ENCODE data around the gene MAN1B1. TPM values are rescaled to one million over a fixed set of nuclear protein-coding genes. Genes with fewer than 3 reads are reported as not detected.

The MAN1B1 gene
- total RNA-seq, 1 experiment from 2014 or later: 57.2 TPM

- POLR2A ChIA-PET: interaction anchor here (0.6 kb wide), 1 partner anchor 10 kb away, joined by 6 read pairs; no protein-coding TSS in a partner anchor
- BruUV-seq (replicated peaks): no TSS peak
- DNase-seq (ENCODE audit: low read depth, low spot score) (no peak), ATAC-seq (no peak)
- Histone ChIP-seq H3K36me3 (ENCODE audit: control insufficient read depth, insufficient read depth, low read length) (no peaks in the 10 kb centered on the region), H3K9me3 (ENCODE audit: control insufficient read depth, insufficient read depth, low read depth, low read length) (no peaks in the 10 kb centered on the region), H3K4me3 (ENCODE audit: low read depth in 2 of 2, low read length in 2 of 2) (no peak overlapping the region), H3K27ac (ENCODE audit: low read length) (no peak overlapping the region), H3K27me3 (ENCODE audit: control insufficient read depth, insufficient read depth, low read length) (no peaks in the 10 kb centered on the region), H3K4me1 (ENCODE audit: control insufficient read depth, insufficient read depth, low read length) (no peaks in the 10 kb centered on the region)
- CTCF ChIA-PET: no interaction called here
- intact Hi-C loops (cut with micrococcal nuclease; ENCODE audit: unreplicated experiment) (no loop called here), in situ Hi-C loops (cut with HindIII; ENCODE audit: low pct_unique_long_range_greater_than_20kb, low sequenced_read_pairs) (no loop called here)
- TF ChIP-seq REST (IDR thresholded peaks at IDR 0.05; ENCODE audit: insufficient read depth in 1 of 2, low read depth in 2 of 2, low read length in 1 of 2): no peak
- TF ChIP-seq TCF7L2 (IDR thresholded peaks at IDR 0.05; ENCODE audit: low read depth, low read length): no peak
- no peak for TF ChIP-seq POLR2AphosphoS5 (IDR thresholded peaks at IDR 0.05; ENCODE audit: low read depth, low read length)
- TF ChIP-seq SIN3A (IDR thresholded peaks at IDR 0.05; ENCODE audit: borderline replicate concordance, insufficient read depth, low read depth, low read length): no peak
- TF ChIP-seq CTCF (IDR thresholded peaks at IDR 0.05): no peak
Observed at GRCh38 chr9:137149363-137149762, 62.6 kb downstream of the MAN1B1 start.

GRCh38 chr9:137149942-137150616 lies 63.3 kb downstream of the MAN1B1 start:
- BruUV-seq (replicated peaks): no TSS peak
- no peak for DNase-seq (ENCODE audit: low read depth, low spot score)
- in situ Hi-C loops (cut with HindIII; ENCODE audit: low pct_unique_long_range_greater_than_20kb, low sequenced_read_pairs): no loop called here

More at GRCh38 chr9:137149942-137150616, 63.3 kb downstream of the MAN1B1 start:
- ChIA-PET POLR2A (interaction anchor here (0.6 kb wide), 1 partner anchor 158 kb away, joined by 7 read pairs; no protein-coding TSS in a partner anchor), CTCF (interaction anchor here (0.7 to 1.4 kb wide), 3 partner anchors 13 to 20 kb away, joined by 6 to 15 read pairs (median 9); no protein-coding TSS in a partner anchor)
- Histone ChIP-seq H3K27ac (ENCODE audit: low read length) (no peak overlapping the region), H3K4me3 (ENCODE audit: low read depth in 2 of 2, low read length in 2 of 2) (no peak overlapping the region), H3K27me3 (ENCODE audit: control insufficient read depth, insufficient read depth, low read length) (no peaks in the 10 kb centered on the region), H3K9me3 (ENCODE audit: control insufficient read depth, insufficient read depth, low read depth, low read length) (no peaks in the 10 kb centered on the region), H3K36me3 (ENCODE audit: control insufficient read depth, insufficient read depth, low read length) (no peaks in the 10 kb centered on the region), H3K4me1 (ENCODE audit: control insufficient read depth, insufficient read depth, low read length) (no peaks in the 10 kb centered on the region)
- no peak for ATAC-seq
- TF ChIP-seq SIN3A (IDR thresholded peaks at IDR 0.05; ENCODE audit: borderline replicate concordance, insufficient read depth, low read depth, low read length) (no peak), CTCF (IDR thresholded peaks at IDR 0.05) (no peak), TCF7L2 (IDR thresholded peaks at IDR 0.05; ENCODE audit: low read depth, low read length) (no peak), REST (IDR thresholded peaks at IDR 0.05; ENCODE audit: insufficient read depth in 1 of 2, low read depth in 2 of 2, low read length in 1 of 2) (no peak), POLR2AphosphoS5 (IDR thresholded peaks at IDR 0.05; ENCODE audit: low read depth, low read length) (no peak)
- intact Hi-C loops (cut with micrococcal nuclease; ENCODE audit: unreplicated experiment): no loop called here
